ENCODE measurements around the gene GLT8D1.

Gene GLT8D1

GRCh38 chr3:52705688-52706686 lies at the start of gene GLT8D1, which contains the start of gene SPCS1:
Gene GLT8D1 (minus strand): TSS chr3:52705791. CDS start chr3:52700460, 5,331 bp downstream.
Gene SPCS1 (plus strand): TSS chr3:52706106. CDS start chr3:52706247, 141 bp downstream.
- peak; percentile 82 for DNase-seq (ENCODE audit: low spot score)
- Histone ChIP-seq H3K27ac (ENCODE audit: poor library complexity, severe bottlenecking) (peak within 1 kb of the TSS; percentile 64), H3K9me3 (ENCODE audit: severe bottlenecking) (no peaks in the 10 kb centered on the region), H3K27me3 (ENCODE audit: insufficient read depth, poor library complexity, severe bottlenecking) (no peaks in the 10 kb centered on the region), H3K4me3 (ENCODE audit: severe bottlenecking) (peak within 1 kb of the TSS; percentile 97), H3K36me3 (ENCODE audit: low read depth) (peaks cover 25% of the 10 kb centered on the region), H3K4me1 (ENCODE audit: insufficient read depth, poor library complexity, severe bottlenecking) (peaks cover 9% of the 10 kb centered on the region)
- TF ChIP-seq CTCF (IDR thresholded peaks at IDR 0.05; ENCODE audit: poor library complexity, severe bottlenecking), result no peak
- peak; percentile 93 for ATAC-seq (ENCODE audit: low read depth)

DNA sequence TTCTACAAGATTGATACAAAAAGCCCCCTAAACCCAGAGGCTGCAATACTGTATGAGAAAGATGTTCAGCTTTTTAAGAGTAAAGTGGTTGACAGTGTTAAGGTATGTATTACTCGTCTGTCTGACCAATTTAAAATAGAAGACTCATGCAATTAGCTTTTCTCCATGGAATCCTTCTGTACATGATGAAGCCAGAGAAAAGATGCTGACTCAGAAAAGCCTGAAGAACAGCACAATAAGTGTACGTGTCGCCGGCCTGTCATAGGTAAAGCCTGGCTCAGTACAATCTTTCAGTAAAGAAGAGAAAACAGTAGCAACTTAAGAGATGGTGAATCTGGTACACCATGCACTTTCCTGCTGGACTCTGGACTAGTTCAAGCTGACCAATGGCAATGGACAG lies 48.8 kb upstream of the GLT8D1 start:
- Histone ChIP-seq H3K36me3 (ENCODE audit: low read depth) (peaks cover 64% of the 10 kb centered on the region), H3K9me3 (ENCODE audit: severe bottlenecking) (no peaks in the 10 kb centered on the region), H3K27me3 (ENCODE audit: insufficient read depth, poor library complexity, severe bottlenecking) (no peaks in the 10 kb centered on the region), H3K27ac (ENCODE audit: poor library complexity, severe bottlenecking) (no peak overlapping the region), H3K4me3 (ENCODE audit: severe bottlenecking) (no peak overlapping the region), H3K4me1 (ENCODE audit: insufficient read depth, poor library complexity, severe bottlenecking) (no peaks in the 10 kb centered on the region)
- TF ChIP-seq CTCF (IDR thresholded peaks at IDR 0.05; ENCODE audit: poor library complexity, severe bottlenecking), result no peak
- ATAC-seq (ENCODE audit: low read depth) (no peak), DNase-seq (ENCODE audit: low spot score) (no peak)

- Histone ChIP-seq H3K9me3 (ENCODE audit: severe bottlenecking) (no peaks in the 10 kb centered on the region), H3K36me3 (ENCODE audit: low read depth) (peaks cover 67% of the 10 kb centered on the region), H3K27ac (ENCODE audit: poor library complexity, severe bottlenecking) (no peak overlapping the region), H3K4me3 (ENCODE audit: severe bottlenecking) (no peak overlapping the region), H3K4me1 (ENCODE audit: insufficient read depth, poor library complexity, severe bottlenecking) (no peaks in the 10 kb centered on the region), H3K27me3 (ENCODE audit: insufficient read depth, poor library complexity, severe bottlenecking) (no peaks in the 10 kb centered on the region)
- no peak for TF ChIP-seq CTCF (IDR thresholded peaks at IDR 0.05; ENCODE audit: poor library complexity, severe bottlenecking)
- DNase-seq (ENCODE audit: low spot score), result no peak
- ATAC-seq (ENCODE audit: low read depth), result no peak
Observed at GRCh38 chr3:52752045-52752660, 46.6 kb upstream of the GLT8D1 start.

GRCh38 chr3:52743721-52744120 lies 38.1 kb upstream of the GLT8D1 start:
- peaks cover 90% of the 10 kb centered on the region for H3K36me3 ChIP-seq (ENCODE audit: low read depth)
- no peaks in the 10 kb centered on the region for H3K4me1 ChIP-seq (ENCODE audit: insufficient read depth, poor library complexity, severe bottlenecking)
- no peaks in the 10 kb centered on the region for H3K27me3 ChIP-seq (ENCODE audit: insufficient read depth, poor library complexity, severe bottlenecking)
- DNase-seq (ENCODE audit: low spot score), result no peak
- no peaks in the 10 kb centered on the region for H3K9me3 ChIP-seq (ENCODE audit: severe bottlenecking)
- H3K4me3 ChIP-seq (ENCODE audit: severe bottlenecking), result no peak overlapping the region
- no peak overlapping the region for H3K27ac ChIP-seq (ENCODE audit: poor library complexity, severe bottlenecking)
- no peak for TF ChIP-seq CTCF (IDR thresholded peaks at IDR 0.05; ENCODE audit: poor library complexity, severe bottlenecking)
- ATAC-seq (ENCODE audit: low read depth), result no peak

Measured in RWPE2 (cell line).